HepG2 (cell line): ENCODE data around the gene MTHFR. TPM values are rescaled to one million over a fixed set of nuclear protein-coding genes. Genes with fewer than 3 reads are reported as not detected.
A peak's percentile ranks its signal among the peaks of the same experiment; 100 is the strongest.

Experiments used
- CBX2 ChIP-seq, 2 experiments: fragments of 200-600 bp in 1 of 2; sonication (generic); formaldehyde crosslinking in 1 of 2; IDR thresholded peaks; 2 replicates each; pipeline versions ENCODE4 v1.7.0 to v1.8.1; 2018 to 2022; ENCODE audit warnings: low read depth in 2 of 2, low read length in 1 of 2, mild to moderate bottlenecking in 1 of 2, missing genetic modification reagents in 1 of 2
- DRAP1 ChIP-seq: IDR thresholded peaks from 2 replicates; pipeline ENCODE4 v1.6.1; 2016; ENCODE audit warnings: missing genetic modification reagents, missing compliant biosample characterization
- HIVEP1 ChIP-seq: sonication (generic); formaldehyde crosslinking; IDR thresholded peaks from 2 replicates; pipeline ENCODE4 v1.4.0; 2020; ENCODE audit warnings: mild to moderate bottlenecking, missing genetic modification reagents
- HNRNPL ChIP-seq: fragments of 200-400 bp; formaldehyde crosslinking; IDR thresholded peaks from 2 replicates; pipeline ENCODE4 v1.6.1; 2017; ENCODE audit warnings: mild to moderate bottlenecking, low read depth, low read length
- HOXD1 ChIP-seq: sonication (generic); formaldehyde crosslinking; IDR thresholded peaks from 2 replicates; pipeline ENCODE4 v1.5.0; 2020; ENCODE audit warnings: missing genetic modification reagents
- KDM2A ChIP-seq: sonication (generic); formaldehyde crosslinking; IDR thresholded peaks from 2 replicates; pipeline ENCODE4 v1.4.0; 2020; ENCODE audit warnings: low read depth, missing genetic modification reagents, borderline replicate concordance
- KLF13 ChIP-seq: sonication (generic); formaldehyde crosslinking; IDR thresholded peaks from 2 replicates; pipeline ENCODE4 v1.4.0; 2020; ENCODE audit warnings: mild to moderate bottlenecking, missing genetic modification reagents
- LCORL ChIP-seq, 2 experiments: fragments of 450-650 bp in 1 of 2; sonication (generic) in 1 of 2; formaldehyde crosslinking in 1 of 2; IDR thresholded peaks; 2 replicates each; pipeline versions ENCODE4 v1.5.0 to v1.6.1; 2017 to 2020; ENCODE audit warnings: antibody characterized with exemption in 1 of 2, missing genetic modification reagents in 1 of 2
- MBNL3 ChIP-seq: fragments of 250-450 bp; sonication (Bioruptor Pico); conservative IDR thresholded peaks from 2 replicates; pipeline ENCODE4 v1.8.0; 2022; ENCODE audit warnings: mild to moderate bottlenecking, inconsistent platforms
- MED8 ChIP-seq: sonication (generic); formaldehyde crosslinking; IDR thresholded peaks from 2 replicates; pipeline ENCODE4 v1.8.1; 2023; ENCODE audit warnings: mild to moderate bottlenecking, missing genetic modification reagents; ENCODE audit not compliant: insufficient replicate concordance
- MEIS1 ChIP-seq: sonication (generic); formaldehyde crosslinking; IDR thresholded peaks from 2 replicates; pipeline ENCODE4 v1.9.0; 2021; ENCODE audit warnings: mild to moderate bottlenecking, missing genetic modification reagents, moderate library complexity, borderline replicate concordance
- NFKB2 ChIP-seq: sonication (generic); formaldehyde crosslinking; IDR thresholded peaks from 2 replicates; pipeline ENCODE4 v1.4.0; 2020; ENCODE audit warnings: missing genetic modification reagents, borderline replicate concordance
- NKX3-1 ChIP-seq: sonication (generic); formaldehyde crosslinking; IDR thresholded peaks from 2 replicates; pipeline ENCODE4 v1.5.0; 2020; ENCODE audit warnings: missing genetic modification reagents
- ONECUT2 ChIP-seq: sonication (generic); formaldehyde crosslinking; IDR thresholded peaks from 2 replicates; pipeline ENCODE4 v1.4.0; 2020; ENCODE audit warnings: missing genetic modification reagents
- PHF8 ChIP-seq: sonication (generic); formaldehyde crosslinking; IDR thresholded peaks from 2 replicates; pipeline ENCODE4 v1.5.0; 2020; ENCODE audit warnings: missing genetic modification reagents
- POLR2AphosphoS5 ChIP-seq: IDR thresholded peaks from 2 replicates; pipeline ENCODE4 v1.6.1; 2012; ENCODE audit warnings: low read depth, low read length
- SAP130 ChIP-seq: IDR thresholded peaks from 2 replicates; pipeline ENCODE4 v1.6.1; 2016; ENCODE audit warnings: low read depth
- SMYD3 ChIP-seq: sonication (generic); formaldehyde crosslinking; IDR thresholded peaks from 2 replicates; pipeline ENCODE4 v1.8.1; 2023; ENCODE audit warnings: mild to moderate bottlenecking, missing genetic modification reagents
- TIGD3 ChIP-seq: sonication (generic); formaldehyde crosslinking; IDR thresholded peaks from 2 replicates; pipeline ENCODE4 v1.5.1; 2020; ENCODE audit warnings: mild to moderate bottlenecking, missing genetic modification reagents, borderline replicate concordance
- ZNF101 ChIP-seq: sonication (generic); formaldehyde crosslinking; IDR thresholded peaks from 2 replicates; pipeline ENCODE4 v1.4.0; 2020; ENCODE audit warnings: mild to moderate bottlenecking, low read depth, missing genetic modification reagents, borderline replicate concordance
- ZNF230 ChIP-seq: sonication (generic); formaldehyde crosslinking; IDR thresholded peaks from 2 replicates; pipeline ENCODE4 v1.4.0; 2020; ENCODE audit warnings: mild to moderate bottlenecking, missing genetic modification reagents
- ZNF503 ChIP-seq: sonication (generic); formaldehyde crosslinking; IDR thresholded peaks from 2 replicates; pipeline ENCODE4 v1.4.0; 2020; ENCODE audit warnings: missing genetic modification reagents
- ZNF530 ChIP-seq: sonication (generic); formaldehyde crosslinking; IDR thresholded peaks from 2 replicates; pipeline ENCODE4 v1.5.0; 2020; ENCODE audit warnings: low read depth, mild to moderate bottlenecking, missing genetic modification reagents
- ZNF547 ChIP-seq: sonication (generic); formaldehyde crosslinking; IDR thresholded peaks from 2 replicates; pipeline ENCODE4 v1.5.1; 2020; ENCODE audit warnings: mild to moderate bottlenecking, missing genetic modification reagents
- ZNF580 ChIP-seq: IDR thresholded peaks from 2 replicates; pipeline ENCODE4 v1.6.1; 2016; ENCODE audit warnings: low read depth, borderline replicate concordance
- ZNF619 ChIP-seq: sonication (generic); formaldehyde crosslinking; IDR thresholded peaks from 2 replicates; pipeline ENCODE4 v1.4.0; 2020; ENCODE audit warnings: mild to moderate bottlenecking, missing genetic modification reagents
- polyA plus RNA-seq, 8 experiments: library from polyadenylated mRNA; depleted of rRNA in 3 of 8; stranded (reverse) in 7 of 8; unstranded in 1 of 8; fragments of >200 nt; fragmentation: Illumina TruSeq in 4 of 8; extraction: Trizol in 4 of 8; gene quantifications; 2 replicates each; pipeline versions ENCODE4 v1.2.1 to v1.2.3, GENCODE V29; 2011 to 2016; ENCODE audit warnings: low read depth in 4 of 8, missing spikeins in 1 of 8, mixed read lengths in 1 of 8; ENCODE audit not compliant: insufficient read depth in 1 of 8
- total RNA-seq, 5 experiments: library from RNA; depleted of rRNA; stranded (reverse); fragments of >200 nt; fragmentation: Illumina TruSeq; extraction: Trizol; gene quantifications; 2 replicates each; pipeline ENCODE4 v1.2.3, GENCODE V29; 2016; ENCODE audit warnings: low read depth in 1 of 5

Gene MTHFR
- total and polyA plus RNA-seq, 2 of the 13 experiments (the other 11 are each of a cell fraction or from before 2014, with no cell fraction given), result 3.8 to 8.2 TPM

GRCh38 chr1:11802973-11803885 lies 2.5 kb downstream of the MTHFR start (continued):
- TF ChIP-seq LCORL (IDR thresholded peaks at IDR 0.05) (no peak), LCORL (CRISPR knock-in tag; IDR thresholded peaks at IDR 0.05) (no peak), DRAP1 (CRISPR knock-in tag) (no peak), PHF8 (CRISPR knock-in tag) (peak; percentile 27; the same call in 1 of the 2 replicates), HNRNPL (0 out of 2 replicates have a peak, but pooled peaks have one; percentile 33), CBX2 (IDR thresholded peaks at IDR 0.05; ENCODE audit: low read depth, low read length) (no peak), CBX2 (CRISPR knock-in tag; IDR thresholded peaks at IDR 0.05; ENCODE audit: low read depth) (no peak), KDM2A (CRISPR knock-in tag) (peak; percentile 13; the same call in 1 of the 2 replicates), ZNF530 (CRISPR knock-in tag) (no peak), HIVEP1 (CRISPR knock-in tag) (no peak), ZNF503 (CRISPR knock-in tag) (no peak), TIGD3 (CRISPR knock-in tag) (no peak), MEIS1 (no peak), SMYD3 (CRISPR knock-in tag) (no peak), HOXD1 (CRISPR knock-in tag) (no peak), POLR2AphosphoS5 (peak; percentile 33; the same call in 1 of the 2 replicates), ZNF230 (CRISPR knock-in tag) (no peak), MBNL3 (CRISPR knock-in tag) (no peak), NKX3-1 (no peak), KLF13 (CRISPR knock-in tag) (0 out of 2 replicates have a peak, but pooled peaks have one; percentile 39), MED8 (CRISPR knock-in tag) (no peak), ZNF101 (no peak), ZNF547 (CRISPR knock-in tag) (0 out of 2 replicates have a peak, but pooled peaks have one; percentile 41), SAP130 (peak; percentile 56; the same call in 1 of the 2 replicates), ONECUT2 (CRISPR knock-in tag) (no peak), ZNF580 (no peak), ZNF619 (CRISPR knock-in tag) (0 out of 2 replicates have a peak, but pooled peaks have one; percentile 28), NFKB2 (CRISPR knock-in tag) (no peak)
